Kidney tubule cell (primary cell): ENCODE measurements around the gene PCNX2.

Experiments used
- DNase-seq: peaks from one replicate; pipeline ENCODE4 v3.0.0-alpha.2; 2018; ENCODE audit warnings: low spot score

The PCNX2 gene

GRCh38 chr1:233061265-233061664 lies 234.3 kb downstream of the PCNX2 start:
- DNase-seq = peak; percentile 12

- no peak for DNase-seq
Observed at GRCh38 chr1:233060461-233060994, 235.0 kb downstream of the PCNX2 start.

- no peak for DNase-seq
Observed at GRCh38 chr1:233057836-233058235, 237.7 kb downstream of the PCNX2 start.

- DNase-seq = no peak
Observed at GRCh38 chr1:233055879-233056641, 239.5 kb downstream of the PCNX2 start.

- peak; percentile 3 for DNase-seq
Observed at GRCh38 chr1:233045588-233045987, 249.9 kb downstream of the PCNX2 start.

- DNase-seq = no peak
Observed at GRCh38 chr1:233042834-233043233, 252.7 kb downstream of the PCNX2 start.

GRCh38 chr1:233040494-233040893 lies 255.0 kb downstream of the PCNX2 start:
- no peak for DNase-seq

GRCh38 chr1:233038581-233038980 lies 256.9 kb downstream of the PCNX2 start:
- no peak for DNase-seq

GRCh38 chr1:233037843-233038242 lies 257.7 kb downstream of the PCNX2 start:
- DNase-seq = no peak

GRCh38 chr1:233034836-233035235 lies 260.7 kb downstream of the PCNX2 start:
- no peak for DNase-seq

GRCh38 chr1:233033361-233033760 lies 262.2 kb downstream of the PCNX2 start:
- DNase-seq = no peak

GRCh38 chr1:233032916-233033315 lies 262.6 kb downstream of the PCNX2 start:
- no peak for DNase-seq

- no peak for DNase-seq
Observed at GRCh38 chr1:233031521-233031920, 264.0 kb downstream of the PCNX2 start.

- no peak for DNase-seq
Observed at GRCh38 chr1:233027046-233027445, 268.5 kb downstream of the PCNX2 start.

- peak; percentile 22 for DNase-seq
Observed at GRCh38 chr1:233025567-233025966, 270.0 kb downstream of the PCNX2 start.

GRCh38 chr1:233025157-233025556 lies 270.4 kb downstream of the PCNX2 start:
- DNase-seq = peak; percentile 42

- no peak for DNase-seq
Observed at GRCh38 chr1:233024199-233024598, 271.3 kb downstream of the PCNX2 start.

GRCh38 chr1:233022246-233022645 lies 273.3 kb downstream of the PCNX2 start:
- no peak for DNase-seq

- no peak for DNase-seq
Observed at GRCh38 chr1:233020426-233020825, 275.1 kb downstream of the PCNX2 start.

- no peak for DNase-seq
Observed at GRCh38 chr1:233019778-233020325, 275.7 kb downstream of the PCNX2 start.

GRCh38 chr1:233019083-233019482 lies 276.4 kb downstream of the PCNX2 start:
- no peak for DNase-seq

- no peak for DNase-seq
Observed at GRCh38 chr1:233016798-233017197, 278.7 kb downstream of the PCNX2 start.

- DNase-seq = no peak
Observed at GRCh38 chr1:233015965-233016364, 279.6 kb downstream of the PCNX2 start.

GRCh38 chr1:233012021-233012420 lies 283.5 kb downstream of the PCNX2 start:
- DNase-seq = no peak
